ENCODE data around the gene ZNF45.
"Not testable (repeated sequence)": the region's sequence is repeated elsewhere in the genome, so short reads cannot be mapped to it uniquely, and the experiment has no call there.

ZNF45 gene

DNA sequence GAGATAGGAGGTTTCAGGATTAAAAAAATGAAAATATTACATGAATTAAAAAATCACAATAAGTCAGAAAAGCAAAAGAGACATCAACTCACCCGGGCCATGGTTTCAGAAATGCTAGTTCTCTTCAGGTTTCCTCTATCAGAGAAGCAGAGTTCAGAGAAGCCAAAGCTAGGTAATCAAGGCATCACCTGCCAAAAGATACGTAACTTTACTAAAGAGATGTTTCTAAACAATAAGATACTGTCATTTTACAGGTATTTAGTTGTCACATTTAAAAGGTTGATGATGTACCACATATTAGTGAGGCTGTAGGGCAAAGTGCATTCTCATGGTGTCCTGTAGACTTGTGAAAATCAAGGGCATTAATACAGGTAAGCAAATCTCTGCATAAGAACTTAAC, 51.2 kb downstream of the ZNF45 start, which contains the start of gene ZNF404:
TSS of gene ZNF404 (minus strand) at position 101 of the 400 bp plus-strand sequence.
- H3K4me3 ChIP-seq (ENCODE audit: low read depth, low read length), result no peak within 1 kb of the TSS
- TF ChIP-seq, protein P1, sequence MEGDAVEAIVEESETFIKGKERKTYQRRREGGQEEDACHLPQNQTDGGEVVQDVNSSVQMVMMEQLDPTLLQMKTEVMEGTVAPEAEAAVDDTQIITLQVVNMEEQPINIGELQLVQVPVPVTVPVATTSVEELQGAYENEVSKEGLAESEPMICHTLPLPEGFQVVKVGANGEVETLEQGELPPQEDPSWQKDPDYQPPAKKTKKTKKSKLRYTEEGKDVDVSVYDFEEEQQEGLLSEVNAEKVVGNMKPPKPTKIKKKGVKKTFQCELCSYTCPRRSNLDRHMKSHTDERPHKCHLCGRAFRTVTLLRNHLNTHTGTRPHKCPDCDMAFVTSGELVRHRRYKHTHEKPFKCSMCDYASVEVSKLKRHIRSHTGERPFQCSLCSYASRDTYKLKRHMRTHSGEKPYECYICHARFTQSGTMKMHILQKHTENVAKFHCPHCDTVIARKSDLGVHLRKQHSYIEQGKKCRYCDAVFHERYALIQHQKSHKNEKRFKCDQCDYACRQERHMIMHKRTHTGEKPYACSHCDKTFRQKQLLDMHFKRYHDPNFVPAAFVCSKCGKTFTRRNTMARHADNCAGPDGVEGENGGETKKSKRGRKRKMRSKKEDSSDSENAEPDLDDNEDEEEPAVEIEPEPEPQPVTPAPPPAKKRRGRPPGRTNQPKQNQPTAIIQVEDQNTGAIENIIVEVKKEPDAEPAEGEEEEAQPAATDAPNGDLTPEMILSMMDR (IDR thresholded peaks at IDR 0.05; ENCODE audit: low read depth, low read length), result no peak

DNA sequence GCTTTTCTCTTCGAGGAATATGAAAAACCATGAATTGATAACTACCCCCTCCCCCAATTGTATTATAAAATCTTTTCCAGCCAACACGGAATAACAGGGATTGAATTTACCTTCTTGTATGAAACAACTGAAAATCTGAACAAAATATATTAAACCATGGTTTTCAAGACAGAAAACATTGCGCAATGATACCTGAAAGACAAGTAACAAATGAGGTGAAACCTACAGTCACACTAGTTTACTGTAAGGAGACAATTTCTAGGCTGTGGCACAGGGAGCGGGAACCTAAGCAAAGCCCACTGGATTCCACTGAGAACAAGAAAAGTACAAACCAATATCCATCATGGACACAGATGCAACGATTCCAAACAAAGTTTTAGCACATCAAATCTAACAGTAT, 54.6 kb downstream of the ZNF45 start:
- TF ChIP-seq, protein P1 (IDR thresholded peaks at IDR 0.05; ENCODE audit: low read depth, low read length), result no peak
- H3K4me3 ChIP-seq (ENCODE audit: low read depth, low read length), result no peak overlapping the region

DNA sequence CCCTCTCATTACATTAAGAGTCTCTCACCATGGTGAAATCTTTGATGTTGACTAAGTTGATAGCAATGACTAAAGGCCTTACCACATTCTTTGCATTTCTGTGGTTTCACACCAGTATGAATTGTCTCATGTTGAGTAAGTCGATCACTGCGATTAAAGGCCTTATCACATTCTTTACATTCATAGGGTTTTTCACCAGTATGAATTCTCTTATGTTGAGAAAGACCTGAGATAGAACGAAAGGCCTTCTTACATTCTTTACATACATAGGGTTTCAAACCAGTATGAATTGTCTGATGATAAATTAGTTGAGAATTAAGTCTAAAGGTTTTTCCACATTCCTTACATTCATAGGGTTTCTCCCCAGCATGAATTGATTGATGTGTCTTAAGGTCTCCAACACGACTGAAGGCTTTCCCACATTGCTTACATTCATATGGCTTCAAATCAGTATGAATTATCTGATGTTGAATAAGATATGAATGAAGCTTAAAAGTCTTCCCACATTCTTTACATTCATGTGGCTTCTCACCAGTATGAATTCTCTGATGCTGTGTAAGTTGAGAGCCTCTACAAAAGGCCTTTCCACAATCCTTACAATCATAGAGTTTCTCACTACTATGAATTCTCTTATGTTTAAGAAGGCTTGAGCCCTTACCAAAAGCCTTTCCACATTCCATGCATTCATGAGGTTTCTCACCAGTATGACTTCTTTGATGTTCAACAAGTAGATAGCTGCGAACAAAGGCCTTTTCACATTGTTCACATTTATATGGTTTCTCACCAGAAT, 62.3 kb downstream of the ZNF45 start:
- no peak overlapping the region for H3K4me3 ChIP-seq (ENCODE audit: low read depth, low read length)
- TF ChIP-seq, protein P1 (IDR thresholded peaks at IDR 0.05; ENCODE audit: low read depth, low read length), result no peak

DNA sequence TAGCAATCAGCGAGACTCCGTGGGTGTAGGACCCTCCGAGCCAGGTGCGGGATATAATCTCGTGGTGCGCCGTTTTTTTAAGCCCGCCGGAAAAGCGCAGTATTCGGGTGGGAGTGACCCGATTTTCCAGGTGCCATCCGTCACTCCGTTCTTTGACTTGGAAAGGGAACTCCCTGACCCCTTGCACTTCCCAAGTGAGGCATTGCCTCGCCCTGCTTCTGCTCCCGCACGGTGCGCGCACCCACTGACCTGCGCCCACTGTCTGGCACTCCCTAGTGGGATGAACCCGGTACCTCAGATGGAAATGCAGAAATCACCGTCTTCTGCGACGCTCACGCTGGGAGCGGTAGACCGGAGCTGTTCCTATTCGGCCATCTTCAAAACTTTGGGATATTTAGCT, 68.2 kb downstream of the ZNF45 start:
- not testable (repeated sequence) for H3K4me3 ChIP-seq (ENCODE audit: low read depth, low read length)

Data from WI38 (cell line).